Small intestine (tissue), 7 donors: ENCODE results near the gene ITPR3. TPM values are rescaled to one million over a fixed set of nuclear protein-coding genes. Genes with fewer than 3 reads are reported as not detected.

Experiments used
- DNase-seq, 2 donors: peaks; one replicate each; pipeline versions ENCODE4 v3.0.0 to v3.0.0-alpha.2; 2013
- FAIRE-seq: peaks from 2 replicates; lab custom pipeline; 2012; peaks lifted over from hg19 to GRCh38; lab: Jason Lieb, UNC
- H3K27ac ChIP-seq, 3 donors: one replicate each; pipeline ENCODE4 v1.5.1; 2013; ENCODE audit warnings: low read length in 2 of 3, mild to moderate bottlenecking in 2 of 3, control low read depth in 1 of 3, inconsistent platforms in 1 of 3, low read depth in 1 of 3, moderate library complexity in 1 of 3
- H3K27me3 ChIP-seq, 3 donors: one replicate each; pipeline ENCODE4 v1.6.1; 2013; ENCODE audit warnings: low read length in 3 of 3, inconsistent platforms in 1 of 3; ENCODE audit not compliant: control insufficient read depth in 3 of 3, insufficient read depth in 3 of 3
- H3K36me3 ChIP-seq, 3 donors: one replicate each; pipeline ENCODE4 v1.6.1; 2013; ENCODE audit warnings: low read length in 3 of 3, inconsistent platforms in 1 of 3, low read depth in 1 of 3, mild to moderate bottlenecking in 1 of 3, moderate library complexity in 1 of 3; ENCODE audit not compliant: control insufficient read depth in 3 of 3, insufficient read depth in 2 of 3
- H3K4me1 ChIP-seq, 3 donors: one replicate each; pipeline ENCODE4 v1.6.1; 2013; ENCODE audit warnings: low read length in 2 of 3, inconsistent platforms in 1 of 3, low read depth in 1 of 3, mild to moderate bottlenecking in 1 of 3, moderate library complexity in 1 of 3; ENCODE audit not compliant: control insufficient read depth in 3 of 3, insufficient read depth in 2 of 3
- H3K4me3 ChIP-seq, 3 donors: one replicate each; pipeline ENCODE4 v1.5.1; 2013; ENCODE audit warnings: low read length in 3 of 3, control low read depth in 1 of 3, inconsistent platforms in 1 of 3, low read depth in 1 of 3, mild to moderate bottlenecking in 1 of 3, moderate library complexity in 1 of 3
- H3K9me3 ChIP-seq, 2 donors: one replicate each; pipeline ENCODE4 v1.6.1; 2013; ENCODE audit warnings: low read depth in 1 of 2, low read length in 1 of 2; ENCODE audit not compliant: control insufficient read depth in 2 of 2, insufficient read depth in 1 of 2
- WGBS, 3 donors: extraction: QIAGEN DNeasy Blood & Tissue Kit; methylation state at CpG; one replicate each; pipeline ENCODE4 v1.1.7; 2013; 5-methylcytosine and 5-hydroxymethylcytosine counted together
- polyA plus RNA-seq, 4 donors: library from polyadenylated mRNA; stranded (reverse) in 3 of 4; unstranded in 1 of 4; fragments of 200-250 nt in 3 of 4; fragments of 120-200 nt in 1 of 4; gene quantifications; one replicate each; pipeline versions ENCODE4 v1.2.1 to v1.2.3, GENCODE V29; 2013
- donor health status: healthy with polysubstance abuse.
- donor health status: control.
- donor health status: control.
- donor health status: Bipolar disorder and iron deficiency.
- donor health status: healthy.

The ITPR3 gene
- polyA plus RNA-seq, 4 donors = 51.6 to 62.9 (median 59.1) TPM

DNA sequence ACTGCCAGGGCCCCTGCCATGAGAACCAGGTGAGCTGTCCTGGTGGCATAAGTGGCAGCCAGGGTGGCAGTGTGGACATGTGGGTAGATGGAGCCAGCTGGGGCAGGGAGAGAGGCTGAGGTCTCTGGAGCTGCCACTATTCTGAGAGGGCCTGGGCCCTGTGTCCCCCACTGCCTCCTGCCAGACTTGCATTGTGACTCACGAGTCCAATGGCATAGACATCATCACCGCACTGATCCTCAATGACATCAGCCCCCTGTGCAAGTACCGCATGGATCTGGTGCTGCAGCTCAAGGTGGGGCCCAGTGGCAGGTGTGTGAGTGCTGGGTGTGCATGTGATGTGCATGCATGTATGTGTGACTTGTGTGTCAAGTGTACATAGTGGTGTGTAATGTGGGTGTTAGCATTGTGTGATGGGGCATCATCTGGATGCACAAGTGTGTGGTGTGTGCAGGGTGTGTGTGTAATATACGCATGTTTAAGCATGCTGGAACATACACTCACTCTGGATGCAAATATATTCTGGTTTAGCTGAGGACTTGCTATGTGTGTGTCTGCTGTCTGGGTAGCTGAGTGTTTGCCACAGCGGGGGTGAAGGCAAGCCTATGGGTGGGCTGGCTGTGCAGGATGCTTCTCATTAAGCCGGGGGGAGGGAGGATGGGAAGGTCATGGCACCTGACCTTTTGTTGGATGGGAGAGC, 65.3 kb downstream of the ITPR3 start:
- Histone ChIP-seq H3K4me1 (no peaks in the 10 kb centered on the region), H3K9me3 (no peaks in the 10 kb centered on the region), H3K27ac (no peak overlapping the region), H3K36me3 (peaks cover 32 to 100% (median 59%) of the 10 kb centered on the region in 3 donors), H3K27me3 (no peaks in the 10 kb centered on the region), H3K4me3 (no peak overlapping the region)
- no peak for DNase-seq
- FAIRE-seq = no peak
- WGBS, 3 donors = 78 to 92% (median 89%) methylated on average over 6 of the region's 6 CpGs

DNA sequence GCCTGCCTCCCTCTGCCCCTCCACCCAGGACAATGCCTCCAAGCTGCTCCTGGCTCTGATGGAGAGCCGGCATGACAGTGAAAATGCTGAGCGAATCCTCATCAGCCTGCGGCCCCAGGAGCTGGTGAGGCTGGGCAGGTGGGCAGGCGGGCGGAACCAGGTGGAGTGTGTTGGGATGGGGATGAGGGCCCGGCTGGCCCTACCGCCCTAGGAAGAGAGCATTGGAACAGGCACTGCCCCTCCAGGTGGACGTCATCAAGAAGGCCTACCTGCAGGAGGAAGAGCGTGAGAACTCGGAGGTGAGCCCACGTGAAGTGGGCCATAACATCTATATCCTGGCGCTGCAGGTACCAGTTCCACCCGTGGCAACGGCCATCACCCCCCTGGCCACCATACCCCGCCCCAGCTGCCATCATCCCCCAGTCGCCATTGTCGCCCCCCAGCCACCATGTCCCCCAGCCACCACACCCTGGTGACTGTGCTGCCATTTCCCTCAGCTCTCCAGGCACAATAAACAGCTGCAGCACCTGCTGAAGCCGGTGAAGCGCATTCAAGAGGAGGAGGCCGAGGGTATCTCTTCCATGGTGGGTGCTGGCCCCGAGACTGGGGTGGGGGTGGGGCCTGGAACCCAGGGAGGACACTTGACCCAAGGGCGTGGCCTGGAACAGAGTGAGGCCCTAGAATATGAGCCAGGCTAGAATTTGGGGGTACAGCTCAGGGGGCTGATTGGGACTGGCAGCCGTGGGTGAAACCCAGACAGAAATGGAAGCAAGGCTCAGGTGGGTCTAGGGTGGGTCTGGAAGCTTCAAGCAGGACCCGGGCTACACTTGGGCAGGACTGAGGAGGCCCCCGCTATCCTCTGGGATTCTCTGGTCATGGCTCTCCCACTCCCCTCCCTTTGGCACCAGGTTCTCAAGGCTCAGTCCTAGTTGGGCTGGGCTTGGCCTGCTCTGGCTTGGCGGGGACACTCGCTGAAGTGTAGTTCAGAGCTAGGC, 66.2 kb downstream of the ITPR3 start:
- Histone ChIP-seq H3K9me3 (no peaks in the 10 kb centered on the region), H3K27ac (no peak overlapping the region), H3K4me3 (no peak overlapping the region), H3K4me1 (no peaks in the 10 kb centered on the region), H3K27me3 (no peaks in the 10 kb centered on the region), H3K36me3 (peaks cover 32 to 100% (median 61%) of the 10 kb centered on the region in 3 donors)
- WGBS, 3 donors = 91 to 94% (median 93%) methylated on average over 26 to 27 of the region's 27 CpGs
- DNase-seq (no peak), FAIRE-seq (no peak)

DNA sequence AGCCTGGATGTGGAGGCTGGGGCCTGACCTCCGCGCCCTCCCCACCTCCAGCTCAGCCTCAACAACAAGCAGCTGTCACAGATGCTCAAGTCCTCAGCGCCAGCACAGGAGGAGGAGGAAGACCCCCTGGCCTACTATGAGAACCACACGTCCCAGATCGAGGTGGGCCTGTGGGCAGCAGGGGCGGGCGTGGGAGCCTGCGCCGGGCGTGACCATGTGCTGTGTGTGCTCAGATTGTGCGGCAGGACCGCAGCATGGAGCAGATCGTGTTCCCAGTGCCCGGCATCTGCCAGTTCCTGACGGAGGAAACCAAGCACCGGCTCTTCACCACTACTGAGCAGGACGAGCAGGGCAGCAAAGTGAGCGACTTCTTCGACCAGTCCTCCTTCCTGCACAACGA, 66.9 kb downstream of the ITPR3 start:
- Histone ChIP-seq H3K36me3 (peaks cover 27 to 100% (median 60%) of the 10 kb centered on the region in 3 donors), H3K4me3 (no peak overlapping the region), H3K27me3 (no peaks in the 10 kb centered on the region), H3K9me3 (no peaks in the 10 kb centered on the region), H3K27ac (no peak overlapping the region), H3K4me1 (peaks cover 0 to 2% (median 0%) of the 10 kb centered on the region in 3 donors)
- DNase-seq (no peak), FAIRE-seq (no peak)
- 93 to 95% (median 95%) methylated on average over 19 to 20 of the region's 20 CpGs for WGBS, 3 donors

DNA sequence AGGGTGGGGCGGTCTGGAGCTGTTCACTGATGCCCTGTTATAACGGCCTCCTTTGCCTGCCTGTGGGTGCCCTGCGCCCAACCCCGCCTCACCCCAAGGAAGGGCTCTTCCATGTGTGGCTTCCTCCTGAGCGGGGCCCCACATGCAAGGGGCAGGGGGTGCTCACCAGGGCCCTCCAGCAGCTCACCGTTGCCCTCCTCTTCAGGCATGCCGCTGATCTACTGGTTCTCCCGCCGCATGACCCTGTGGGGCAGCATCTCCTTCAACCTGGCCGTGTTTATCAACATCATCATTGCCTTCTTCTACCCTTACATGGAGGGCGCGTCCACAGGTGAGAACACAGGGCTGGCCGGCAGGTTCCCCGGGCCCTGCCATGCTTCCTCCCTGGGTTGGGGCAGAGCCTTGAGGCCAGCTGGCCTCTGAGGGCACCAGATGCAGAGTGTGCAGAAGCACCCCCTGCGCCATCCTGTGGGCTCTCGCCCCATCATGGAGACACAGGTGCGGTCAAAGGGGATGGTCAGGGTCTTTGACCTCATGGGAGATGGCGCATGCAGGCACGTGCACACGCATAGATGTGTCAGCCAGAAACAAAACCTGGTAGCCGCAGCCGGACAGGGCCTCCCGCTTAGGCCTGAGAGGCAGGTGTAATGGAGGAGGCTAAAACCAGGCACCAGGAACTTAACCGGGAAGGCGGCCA, 67.5 kb downstream of the ITPR3 start:
- FAIRE-seq (no peak), DNase-seq (no peak)
- H3K27me3 ChIP-seq = no peaks in the 10 kb centered on the region
- H3K27ac ChIP-seq = no peak overlapping the region
- WGBS, 3 donors = 92 to 93% (median 92%) methylated on average over 22 to 25 of the region's 25 CpGs
- H3K4me3 ChIP-seq = no peak overlapping the region
- H3K9me3 ChIP-seq = no peaks in the 10 kb centered on the region
- peaks cover 22 to 100% (median 61%) of the 10 kb centered on the region in 3 donors for H3K36me3 ChIP-seq
- peaks cover 0 to 8% (median 0%) of the 10 kb centered on the region in 3 donors for H3K4me1 ChIP-seq

DNA sequence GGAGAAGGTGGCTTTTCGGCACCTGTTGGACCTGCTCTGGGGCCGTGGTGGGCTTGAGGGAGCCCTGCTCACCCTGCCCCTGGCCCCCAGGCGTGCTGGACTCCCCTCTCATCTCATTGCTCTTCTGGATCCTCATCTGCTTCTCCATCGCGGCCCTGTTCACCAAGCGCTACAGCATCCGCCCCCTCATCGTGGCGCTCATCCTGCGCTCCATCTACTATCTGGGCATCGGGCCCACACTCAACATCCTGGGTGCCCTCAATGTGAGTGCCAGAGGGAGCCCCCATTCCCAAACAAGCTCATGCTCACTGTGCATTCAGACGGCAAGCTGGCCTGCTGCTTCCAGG, 68.0 kb downstream of the ITPR3 start:
- no peaks in the 10 kb centered on the region for H3K9me3 ChIP-seq
- H3K4me3 ChIP-seq = no peak overlapping the region
- no peak overlapping the region for H3K27ac ChIP-seq
- H3K27me3 ChIP-seq = no peaks in the 10 kb centered on the region
- FAIRE-seq (no peak), DNase-seq (no peak)
- WGBS, 3 donors = 87 to 95% (median 94%) methylated on average over 10 to 12 of the region's 12 CpGs
- H3K4me1 ChIP-seq = peaks cover 0 to 11% (median 0%) of the 10 kb centered on the region in 3 donors
- H3K36me3 ChIP-seq = peaks cover 20 to 100% (median 61%) of the 10 kb centered on the region in 3 donors

DNA sequence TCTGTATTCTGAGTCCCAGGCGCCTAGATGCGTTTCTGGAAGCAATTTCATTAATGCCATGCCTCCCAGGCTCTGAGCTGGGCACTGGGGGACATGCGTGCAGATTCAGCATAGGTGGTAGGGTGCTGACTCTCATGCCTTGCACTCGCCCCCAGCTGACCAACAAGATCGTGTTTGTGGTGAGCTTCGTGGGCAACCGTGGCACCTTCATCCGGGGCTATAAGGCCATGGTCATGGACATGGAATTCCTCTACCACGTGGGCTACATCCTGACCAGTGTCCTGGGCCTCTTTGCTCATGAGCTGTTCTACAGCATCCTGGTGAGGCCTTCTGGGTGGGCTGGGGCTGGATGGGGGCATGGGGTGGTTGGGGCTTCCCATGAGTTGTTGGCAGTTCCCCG, 68.8 kb downstream of the ITPR3 start:
- H3K4me1 ChIP-seq = peaks cover 0 to 15% (median 0%) of the 10 kb centered on the region in 3 donors
- H3K36me3 ChIP-seq = peaks cover 16 to 100% (median 54%) of the 10 kb centered on the region in 3 donors
- 84 to 92% (median 88%) methylated on average over 10 of the region's 10 CpGs for WGBS, 3 donors
- no peak overlapping the region for H3K4me3 ChIP-seq
- no peak for DNase-seq
- no peaks in the 10 kb centered on the region for H3K27me3 ChIP-seq
- no peak overlapping the region for H3K27ac ChIP-seq
- FAIRE-seq = no peak
- H3K9me3 ChIP-seq = no peaks in the 10 kb centered on the region

DNA sequence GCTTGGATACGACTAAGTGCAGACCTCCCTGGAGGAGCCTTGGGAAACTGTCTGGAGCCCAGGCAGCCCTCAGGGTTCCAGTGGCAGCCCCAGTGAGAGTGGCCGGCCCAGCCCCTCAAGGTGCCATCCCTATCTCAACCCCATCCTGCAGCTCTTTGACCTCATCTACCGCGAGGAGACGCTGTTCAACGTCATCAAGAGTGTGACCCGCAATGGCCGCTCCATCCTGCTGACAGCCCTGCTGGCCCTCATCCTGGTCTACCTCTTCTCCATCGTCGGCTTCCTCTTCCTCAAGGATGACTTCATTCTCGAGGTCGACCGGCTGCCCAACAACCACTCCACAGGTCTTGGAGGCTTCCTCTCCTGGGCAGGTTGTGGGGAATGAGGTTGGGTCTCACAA, 69.6 kb downstream of the ITPR3 start:
- 79 to 84% (median 84%) methylated on average over 13 of the region's 13 CpGs for WGBS, 3 donors
- Histone ChIP-seq H3K4me3 (no peak overlapping the region), H3K27me3 (no peaks in the 10 kb centered on the region), H3K36me3 (peaks cover 13 to 100% (median 52%) of the 10 kb centered on the region in 3 donors), H3K9me3 (no peaks in the 10 kb centered on the region), H3K27ac (no peak overlapping the region), H3K4me1 (peaks cover 0 to 21% (median 0%) of the 10 kb centered on the region in 3 donors)
- DNase-seq = no peak
- no peak for FAIRE-seq
